ENCODE measurements around the gene RFX2. TPM values are rescaled to one million over a fixed set of nuclear protein-coding genes. Genes with fewer than 3 reads are reported as not detected.
"Not testable (repeated sequence)": the region's sequence is repeated elsewhere in the genome, so short reads cannot be mapped to it uniquely, and the experiment has no call there.

The RFX2 gene
- total and polyA plus RNA-seq, 4 experiments from 2014 or later: 3.6 to 6.7 (median 5.8) TPM

GRCh38 chr19:6076675-6077463 lies 33.4 kb downstream of the RFX2 start:
- no peaks in the 10 kb centered on the region for H3K36me3 Mint-ChIP-seq
- H3K27ac Mint-ChIP-seq: peak overlapping the region in 1 of 7 donors; percentile 8
- intact Hi-C loops (cut with micrococcal nuclease): no loop called here
- no peak for DNase-seq
- no peak overlapping the region for H3K4me3 Mint-ChIP-seq
- H3K9me3 Mint-ChIP-seq: no peaks in the 10 kb centered on the region
- ChIA-PET POLR2A (ENCODE audit: partially characterized antibody) (no interaction called here), CTCF (ENCODE audit: partially characterized antibody) (interaction anchor here (1.0 kb wide), 1 partner anchor 48 kb away, joined by 3 read pairs; no protein-coding TSS in a partner anchor)
- no peak overlapping the region for H3K27ac ChIP-seq (ENCODE audit: low read depth, low read length)
- H3K4me3 ChIP-seq (ENCODE audit: low read length in 2 of 2): no peak overlapping the region
- no peaks in the 10 kb centered on the region for H3K4me1 ChIP-seq (ENCODE audit: insufficient read depth, low read length)
- no peaks in the 10 kb centered on the region for H3K36me3 ChIP-seq (ENCODE audit: insufficient read depth, low read length)
- no peaks in the 10 kb centered on the region for H3K27me3 Mint-ChIP-seq
- H3K4me1 Mint-ChIP-seq: peaks cover 0 to 1% (median 0%) of the 10 kb centered on the region in 4 donors
- H3K9me3 ChIP-seq (ENCODE audit: control insufficient read depth in 1 of 2, low read length in 2 of 2): no peaks in the 10 kb centered on the region
- H3K27me3 ChIP-seq (ENCODE audit: insufficient read depth, low read length): no peaks in the 10 kb centered on the region

GRCh38 chr19:6076291-6076665 lies 34.0 kb downstream of the RFX2 start:
- intact Hi-C loops (cut with micrococcal nuclease): no loop called here
- Histone ChIP-seq H3K9me3 (ENCODE audit: control insufficient read depth in 1 of 2, low read length in 2 of 2) (no peaks in the 10 kb centered on the region), H3K27me3 (ENCODE audit: insufficient read depth, low read length) (no peaks in the 10 kb centered on the region), H3K27ac (ENCODE audit: low read depth, low read length) (no peak overlapping the region), H3K4me1 (ENCODE audit: insufficient read depth, low read length) (no peaks in the 10 kb centered on the region), H3K4me3 (ENCODE audit: low read length in 2 of 2) (no peak overlapping the region), H3K36me3 (ENCODE audit: insufficient read depth, low read length) (no peaks in the 10 kb centered on the region)
- H3K9me3 Mint-ChIP-seq: no peaks in the 10 kb centered on the region
- H3K36me3 Mint-ChIP-seq: no peaks in the 10 kb centered on the region
- no peak overlapping the region for H3K4me3 Mint-ChIP-seq
- peaks cover 0 to 1% (median 0%) of the 10 kb centered on the region in 4 donors for H3K4me1 Mint-ChIP-seq
- ChIA-PET CTCF (ENCODE audit: partially characterized antibody) (interaction anchor here (1.0 kb wide), 1 partner anchor 49 kb away, joined by 3 read pairs; no protein-coding TSS in a partner anchor), POLR2A (ENCODE audit: partially characterized antibody) (no interaction called here)
- no peaks in the 10 kb centered on the region for H3K27me3 Mint-ChIP-seq
- DNase-seq: no peak
- H3K27ac Mint-ChIP-seq: peak overlapping the region in 1 of 7 donors; percentile 8

- no peaks in the 10 kb centered on the region for H3K9me3 Mint-ChIP-seq
- H3K27me3 Mint-ChIP-seq: no peaks in the 10 kb centered on the region
- intact Hi-C loops (cut with micrococcal nuclease): no loop called here
- ChIA-PET POLR2A (ENCODE audit: partially characterized antibody) (no interaction called here), CTCF (ENCODE audit: partially characterized antibody) (interaction anchor here (1.2 kb wide), 1 partner anchor 51 kb away, joined by 3 read pairs; no protein-coding TSS in a partner anchor)
- H3K27ac Mint-ChIP-seq: peak overlapping the region in 2 of 7 donors; percentile 32 to 36
- H3K27ac ChIP-seq (ENCODE audit: low read depth, low read length): no peak overlapping the region
- H3K27me3 ChIP-seq (ENCODE audit: insufficient read depth, low read length): no peaks in the 10 kb centered on the region
- DNase-seq: no peak
- no peaks in the 10 kb centered on the region for H3K36me3 Mint-ChIP-seq
- H3K36me3 ChIP-seq (ENCODE audit: insufficient read depth, low read length): no peaks in the 10 kb centered on the region
- no peak overlapping the region for H3K4me3 Mint-ChIP-seq
- peaks cover 0 to 2% (median under 1%) of the 10 kb centered on the region in 4 donors for H3K4me1 Mint-ChIP-seq
- no peaks in the 10 kb centered on the region for H3K4me1 ChIP-seq (ENCODE audit: insufficient read depth, low read length)
- H3K9me3 ChIP-seq (ENCODE audit: control insufficient read depth in 1 of 2, low read length in 2 of 2): no peaks in the 10 kb centered on the region
- H3K4me3 ChIP-seq (ENCODE audit: low read length in 2 of 2): no peak overlapping the region
These were observed 35.4 kb downstream of the RFX2 start for GRCh38 chr19:6074709-6075403.

- no peak overlapping the region for H3K27ac ChIP-seq (ENCODE audit: low read depth, low read length)
- ChIA-PET POLR2A (ENCODE audit: partially characterized antibody) (no interaction called here), CTCF (ENCODE audit: partially characterized antibody) (interaction anchor here (0.7 to 1.2 kb wide), 3 partner anchors 25 to 52 kb away, joined by 3 read pairs; no protein-coding TSS in a partner anchor)
- H3K4me3 Mint-ChIP-seq: no peak overlapping the region
- peaks cover 0 to 3% (median 0%) of the 10 kb centered on the region in 8 donors for H3K9me3 Mint-ChIP-seq
- H3K4me3 ChIP-seq (ENCODE audit: low read length in 2 of 2): no peak overlapping the region
- no peaks in the 10 kb centered on the region for H3K27me3 ChIP-seq (ENCODE audit: insufficient read depth, low read length)
- H3K27me3 Mint-ChIP-seq: no peaks in the 10 kb centered on the region
- peaks cover 0 to 5% of the 10 kb centered on the region in 2 donors for H3K36me3 Mint-ChIP-seq
- intact Hi-C loops (cut with micrococcal nuclease): no loop called here
- H3K9me3 ChIP-seq (ENCODE audit: control insufficient read depth in 1 of 2, low read length in 2 of 2): no peaks in the 10 kb centered on the region
- H3K36me3 ChIP-seq (ENCODE audit: insufficient read depth, low read length): no peaks in the 10 kb centered on the region
- peak overlapping the region in 1 of 7 donors; percentile 32 for H3K27ac Mint-ChIP-seq
- peaks cover 6 to 8% (median 7%) of the 10 kb centered on the region in 4 donors for H3K4me1 Mint-ChIP-seq
- DNase-seq: no peak
- no peaks in the 10 kb centered on the region for H3K4me1 ChIP-seq (ENCODE audit: insufficient read depth, low read length)
These were observed 36.2 kb downstream of the RFX2 start for GRCh38 chr19:6073858-6074708.

- H3K27ac Mint-ChIP-seq; H3K9me3 ChIP-seq (ENCODE audit: control insufficient read depth in 1 of 2, low read length in 2 of 2); POLR2A ChIA-PET (ENCODE audit: partially characterized antibody); DNase-seq; H3K36me3 ChIP-seq (ENCODE audit: insufficient read depth, low read length); H3K27ac ChIP-seq (ENCODE audit: low read depth, low read length); H3K27me3 ChIP-seq (ENCODE audit: insufficient read depth, low read length); H3K4me1 ChIP-seq (ENCODE audit: insufficient read depth, low read length); H3K9me3 Mint-ChIP-seq; intact Hi-C loops (cut with micrococcal nuclease); H3K27me3 Mint-ChIP-seq; H3K36me3 Mint-ChIP-seq; H3K4me3 Mint-ChIP-seq; H3K4me3 ChIP-seq (ENCODE audit: low read length in 2 of 2): not testable (repeated sequence)
- peaks cover 6 to 17% (median 10%) of the 10 kb centered on the region in 4 donors for H3K4me1 Mint-ChIP-seq
- CTCF ChIA-PET (ENCODE audit: partially characterized antibody): interaction anchor here (0.7 kb wide), 1 partner anchor 24 kb away, joined by 3 read pairs; no protein-coding TSS in a partner anchor
These were observed 37.1 kb downstream of the RFX2 start for GRCh38 chr19:6073233-6073632.

- H3K9me3 ChIP-seq (ENCODE audit: control insufficient read depth in 1 of 2, low read length in 2 of 2): no peaks in the 10 kb centered on the region
- Mint-ChIP-seq H3K9me3 (peaks cover 0 to 3% (median 0%) of the 10 kb centered on the region in 8 donors), H3K4me1 (peaks cover 13 to 29% (median 16%) of the 10 kb centered on the region in 4 donors), H3K36me3 (peaks cover 0 to 5% of the 10 kb centered on the region in 2 donors), H3K27ac (no peak overlapping the region), H3K4me3 (no peak overlapping the region), H3K27me3 (no peaks in the 10 kb centered on the region)
- DNase-seq: no peak
- H3K4me3 ChIP-seq (ENCODE audit: low read length in 2 of 2): no peak overlapping the region
- H3K27ac ChIP-seq (ENCODE audit: low read depth, low read length): no peak overlapping the region
- H3K4me1 ChIP-seq (ENCODE audit: insufficient read depth, low read length): peaks cover 8% of the 10 kb centered on the region
- intact Hi-C loops (cut with micrococcal nuclease): no loop called here
- ChIA-PET POLR2A (ENCODE audit: partially characterized antibody) (no interaction called here), CTCF (ENCODE audit: partially characterized antibody) (no interaction called here)
- no peaks in the 10 kb centered on the region for H3K27me3 ChIP-seq (ENCODE audit: insufficient read depth, low read length)
- H3K36me3 ChIP-seq (ENCODE audit: insufficient read depth, low read length): no peaks in the 10 kb centered on the region
These were observed 38.4 kb downstream of the RFX2 start for GRCh38 chr19:6071875-6072274.
